Glomerular endothelial cell (primary cell): ENCODE results near the gene OR2T10. TPM values are rescaled to one million over a fixed set of nuclear protein-coding genes. Genes with fewer than 3 reads are reported as not detected.
"Not testable (repeated sequence)": the region's sequence is repeated elsewhere in the genome, so short reads cannot be mapped to it uniquely, and the experiment has no call there.

Experiments used
- DNase-seq: peaks from one replicate; pipeline ENCODE4 v3.0.0-alpha.2; 2011; ENCODE audit warnings: low read depth, low spot score; ENCODE audit errors: extremely low read depth
- total RNA-seq: library from RNA; depleted of rRNA; stranded (reverse); fragments of >200 nt; gene quantifications from 2 replicates; pipeline ENCODE4 v1.2.3, GENCODE V29; 2015

Gene OR2T10
- total RNA-seq, result not detected in 2 replicates

DNA sequence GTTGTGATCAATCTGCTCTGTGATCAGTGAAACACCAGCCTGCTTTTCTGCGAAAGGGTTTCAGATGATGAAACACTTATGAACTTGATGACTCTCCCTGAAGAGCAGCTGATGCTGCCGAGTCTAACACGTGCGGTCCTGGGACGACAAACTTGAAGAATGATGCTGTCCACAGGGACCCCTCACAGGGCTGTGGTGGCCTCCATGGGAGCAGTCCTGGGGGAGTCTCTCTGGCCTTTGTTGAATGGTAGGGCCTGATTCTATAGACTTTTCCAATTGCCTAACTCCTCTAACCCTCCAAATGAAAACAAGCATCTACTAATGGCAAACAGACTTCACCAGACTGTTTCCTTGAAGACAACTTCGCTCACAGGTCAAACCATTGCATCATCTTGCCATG lies at the start of gene OR2T10:
Gene OR2T10, minus strand, starts transcription at position 112 of the 400 bp plus-strand sequence. CDS start 3,932 bp downstream, outside the sequence.
- no peak for DNase-seq

GRCh38 chr1:248645178-248645577 lies 47.7 kb upstream of the OR2T10 start, which contains the start of gene OR2T35:
Gene OR2T35, minus strand, starts transcription at chr1:248645278. Its CDS starts 6,020 bp downstream, at chr1:248639258.
- not testable (repeated sequence) for DNase-seq

GRCh38 chr1:248642971-248643651 lies 45.6 kb upstream of the OR2T10 start:
- not testable (repeated sequence) for DNase-seq

DNA sequence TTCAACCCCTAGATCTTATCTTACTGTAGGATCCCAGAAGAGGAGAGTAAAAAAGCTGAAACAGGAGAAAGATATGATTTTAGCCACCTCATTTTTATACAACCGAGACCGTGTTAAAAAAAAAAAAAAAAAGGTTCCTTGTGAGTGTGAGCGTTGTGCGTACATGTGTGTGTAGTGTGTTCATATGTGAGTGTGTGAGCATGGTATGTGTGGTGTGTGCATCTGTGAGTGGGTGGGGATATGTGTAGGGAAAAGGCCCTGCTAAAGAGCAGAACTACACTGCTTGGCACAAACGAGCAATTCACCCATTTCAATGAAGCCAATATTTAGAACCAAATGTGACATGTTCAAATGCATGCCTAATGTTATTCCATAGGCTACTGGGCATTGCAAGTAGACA lies 44.1 kb upstream of the OR2T10 start:
- DNase-seq, result not testable (repeated sequence)

DNA sequence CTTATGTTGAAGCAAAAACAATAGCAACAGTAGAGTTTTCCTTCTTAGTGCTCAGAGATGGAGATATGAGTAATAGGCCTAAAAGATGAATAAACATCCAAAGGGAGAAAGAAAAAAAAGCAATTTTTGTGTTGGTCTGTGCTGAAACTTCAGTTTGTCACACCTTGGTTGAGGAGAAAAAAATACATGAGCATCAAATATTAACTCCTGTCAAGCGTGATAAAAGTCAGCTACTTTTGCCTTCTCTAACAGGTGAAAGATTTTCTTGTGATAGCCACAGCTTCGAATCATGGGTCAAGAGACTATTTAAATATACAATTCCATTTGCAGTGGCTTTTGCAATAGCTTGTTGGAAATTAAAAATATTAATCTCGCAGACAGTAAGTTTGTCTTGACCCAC lies 43.4 kb upstream of the OR2T10 start:
- DNase-seq, result not testable (repeated sequence)

- not testable (repeated sequence) for DNase-seq
These were observed 42.2 kb upstream of the OR2T10 start for GRCh38 chr1:248639652-248640051.

- not testable (repeated sequence) for DNase-seq
These were observed 39.1 kb upstream of the OR2T10 start for GRCh38 chr1:248636612-248637011.

GRCh38 chr1:248634991-248635390 lies 37.5 kb upstream of the OR2T10 start, which contains the start of gene OR2T11:
Gene OR2T11, minus strand, starts transcription at chr1:248635091. Its CDS starts 7,963 bp downstream, at chr1:248627128.
- not testable (repeated sequence) for DNase-seq

- no peak for DNase-seq
These were observed 34.0 kb upstream of the OR2T10 start for GRCh38 chr1:248631354-248632008.

- no peak for DNase-seq
These were observed 33.1 kb upstream of the OR2T10 start for GRCh38 chr1:248630551-248630950.

DNA sequence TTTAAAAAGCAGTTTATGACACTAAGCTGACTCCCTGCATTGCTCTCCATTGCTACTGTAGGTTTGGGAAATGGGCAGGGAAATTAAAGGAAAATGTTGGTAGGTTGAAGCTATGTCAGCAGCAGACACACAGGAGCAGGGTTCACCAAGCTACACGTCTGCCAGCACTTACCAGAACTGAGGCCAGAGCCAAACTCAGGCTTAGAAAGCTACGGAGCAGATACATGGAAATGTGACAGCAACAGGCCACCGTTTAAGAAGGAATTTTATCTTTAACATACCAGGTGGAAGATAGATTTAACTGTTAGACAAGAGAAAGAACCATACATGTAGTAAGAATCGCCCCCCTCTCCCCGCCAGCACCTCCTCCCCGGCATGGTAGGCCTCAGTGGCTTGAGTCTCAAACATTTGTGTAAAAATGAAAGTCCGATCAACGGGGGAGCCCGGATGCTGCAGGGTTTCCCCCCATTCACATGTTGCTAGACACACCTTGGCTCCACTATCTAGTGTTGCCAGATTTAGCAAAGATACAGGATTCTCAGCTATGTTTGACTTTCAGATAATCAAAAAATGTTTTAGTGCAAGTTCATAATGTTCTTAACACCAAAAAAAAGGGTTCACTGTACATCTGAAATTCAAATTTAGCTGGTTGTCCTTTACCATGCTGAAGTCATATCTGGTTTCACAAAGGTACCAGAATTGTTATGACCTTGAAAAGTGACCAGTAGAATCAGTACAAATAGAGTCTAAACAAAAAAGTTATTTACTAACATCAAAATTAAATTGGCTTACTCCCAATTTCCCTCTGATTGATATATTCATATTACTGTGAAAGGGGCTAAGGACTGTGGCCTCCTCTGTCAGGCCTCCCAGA lies 30.7 kb upstream of the OR2T10 start:
- DNase-seq, result no peak

- no peak for DNase-seq
These were observed 28.5 kb upstream of the OR2T10 start for GRCh38 chr1:248625971-248626370.

GRCh38 chr1:248625166-248625565 lies 27.7 kb upstream of the OR2T10 start:
- DNase-seq, result no peak

DNA sequence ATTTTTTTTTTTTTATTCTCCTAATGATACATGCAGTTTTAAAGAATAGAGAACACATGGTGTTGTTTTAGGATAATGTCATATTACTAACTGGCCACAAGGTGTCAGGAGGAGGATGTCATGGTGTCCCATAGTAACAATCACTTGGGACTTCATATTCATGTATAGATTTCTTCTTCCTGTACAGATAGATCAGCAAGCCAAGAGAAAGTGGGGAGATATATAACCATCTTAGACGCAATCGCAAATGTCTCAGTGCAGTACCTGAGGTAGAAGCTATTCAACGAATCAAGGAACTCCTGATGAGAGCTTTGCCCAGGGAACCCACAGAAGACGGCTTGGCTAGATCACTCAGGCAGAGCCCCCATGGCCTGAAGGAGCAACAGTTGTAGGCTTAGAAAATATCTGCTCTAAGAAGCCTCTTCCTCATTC lies 25.1 kb upstream of the OR2T10 start:
- DNase-seq, result no peak

GRCh38 chr1:248621770-248622169 lies 24.3 kb upstream of the OR2T10 start:
- no peak for DNase-seq

- no peak for DNase-seq
These were observed 21.4 kb upstream of the OR2T10 start for GRCh38 chr1:248618878-248619277.

DNA sequence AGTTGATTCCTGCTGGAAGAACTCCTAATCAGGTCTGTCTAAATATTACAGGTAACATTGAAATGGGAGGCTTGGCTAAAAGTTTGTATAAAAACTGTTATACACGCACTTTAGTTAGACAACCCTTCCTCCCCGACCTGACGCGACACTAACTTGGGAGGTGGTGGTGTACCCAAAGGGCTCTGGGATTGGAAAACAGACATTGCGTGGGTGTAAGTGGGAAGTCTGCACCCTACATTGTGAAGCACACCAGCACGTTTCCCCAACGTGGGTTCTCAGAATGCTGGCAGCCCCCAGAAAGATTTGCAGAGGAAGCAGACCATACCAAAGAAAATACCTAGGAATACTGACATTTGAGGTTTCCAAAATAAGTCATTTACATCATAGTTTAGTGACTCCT lies 20.6 kb upstream of the OR2T10 start:
- no peak for DNase-seq

GRCh38 chr1:248613742-248614141 lies 16.2 kb upstream of the OR2T10 start:
- DNase-seq, result no peak

- no peak for DNase-seq
These were observed 14.4 kb upstream of the OR2T10 start for GRCh38 chr1:248611883-248612414.

DNA sequence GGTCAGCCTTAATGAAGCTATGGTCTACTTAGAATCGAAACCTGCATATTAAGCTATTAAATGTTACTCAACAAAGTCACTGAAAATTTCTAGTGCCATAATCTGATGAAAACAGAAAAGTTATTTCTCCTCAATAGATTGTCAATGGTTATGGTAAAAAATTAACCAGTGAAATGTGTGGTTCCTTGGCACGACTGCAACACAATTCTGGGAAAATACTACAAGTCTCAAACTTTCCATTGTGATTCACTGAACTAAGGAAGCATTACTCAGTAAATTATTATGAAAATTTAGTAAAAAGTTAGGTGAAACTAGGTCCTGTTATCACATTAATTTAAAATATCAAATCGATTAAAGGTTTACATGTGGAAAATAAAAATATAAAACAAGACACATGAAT lies 12.8 kb upstream of the OR2T10 start:
- DNase-seq, result no peak

- no peak for DNase-seq
These were observed 1.9 kb upstream of the OR2T10 start for GRCh38 chr1:248599396-248599795.
